Measurements from ENCODE around the gene CNTN2.

CNTN2 gene

DNA sequence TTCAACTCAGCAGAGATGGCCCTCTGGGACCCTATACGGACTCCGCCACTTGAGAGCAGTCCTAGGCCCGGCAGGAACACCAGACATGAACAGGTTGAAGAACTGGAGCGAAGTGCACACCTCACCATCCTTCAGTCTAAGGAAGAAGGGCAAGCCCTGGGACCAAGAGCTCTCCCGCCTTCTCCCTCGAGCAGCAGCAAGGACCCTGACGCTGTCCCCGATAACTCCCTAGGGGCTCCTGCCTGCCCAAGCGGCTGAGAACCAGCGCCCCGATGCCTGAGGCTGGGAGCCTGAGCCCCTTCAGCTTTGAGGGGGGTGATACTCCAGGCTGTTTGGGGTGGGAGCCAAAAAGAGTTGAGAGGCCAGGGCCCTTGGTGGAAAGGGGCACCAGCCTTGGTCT is 31.1 kb downstream of the CNTN2 start:
- no peak for DNase-seq

GRCh38 chr1:205074513-205074912 is 31.5 kb downstream of the CNTN2 start:
- DNase-seq, result no peak

DNA sequence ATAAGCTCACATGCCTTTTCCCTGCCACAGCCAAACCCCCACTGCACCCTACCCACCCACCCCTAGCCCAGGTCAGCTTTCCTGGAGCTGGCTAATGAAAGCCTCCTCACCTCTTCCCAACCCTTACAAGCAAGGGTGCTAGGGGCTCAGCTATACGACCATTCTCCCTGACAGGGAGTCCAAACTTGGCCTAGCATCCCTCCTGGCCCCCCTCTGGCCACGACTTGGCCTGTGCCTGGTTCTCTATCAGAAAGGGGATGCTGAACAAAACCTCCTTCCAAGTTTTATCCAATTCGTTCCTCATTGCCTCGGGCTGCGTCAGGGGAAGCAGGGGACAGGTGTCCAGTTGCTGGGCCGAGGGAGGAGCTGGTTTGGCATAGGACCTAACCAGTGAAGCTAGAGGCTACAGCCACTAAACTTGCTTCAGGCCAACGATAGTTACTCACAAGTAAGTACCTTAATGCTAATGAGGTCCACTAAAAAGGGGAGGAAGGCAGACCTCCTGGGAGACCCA is 32.7 kb downstream of the CNTN2 start:
- no peak for DNase-seq

- DNase-seq, result no peak
Observed at GRCh38 chr1:205076245-205076761, 33.3 kb downstream of the CNTN2 start.

- DNase-seq, result no peak
Observed at GRCh38 chr1:205077158-205077933, 34.3 kb downstream of the CNTN2 start.

- DNase-seq, result no peak
Observed at GRCh38 chr1:205077934-205078311, 34.9 kb downstream of the CNTN2 start.

GRCh38 chr1:205082431-205082830 is 39.4 kb downstream of the CNTN2 start:
- DNase-seq, result no peak

DNA sequence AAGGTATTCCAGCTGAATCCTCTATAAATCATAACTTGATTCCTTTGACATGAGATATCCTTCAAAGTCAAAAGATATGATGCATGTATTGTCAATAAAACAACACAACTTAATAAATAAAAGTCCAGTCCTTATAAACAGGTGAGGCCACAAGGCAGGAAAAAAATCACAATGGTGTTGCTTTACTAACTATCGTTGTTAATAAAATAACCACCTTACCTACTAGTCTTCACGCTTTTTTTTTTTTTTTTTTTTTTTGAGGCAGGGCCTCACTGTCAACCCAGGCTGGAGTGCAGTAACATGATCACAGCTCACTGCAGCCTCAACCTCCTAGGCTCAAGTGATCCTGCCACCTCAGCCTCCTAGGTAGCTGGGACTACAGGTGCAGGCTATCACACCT is 41.3 kb downstream of the CNTN2 start, which contains the start of gene TMEM81:
Gene TMEM81 (minus strand): TSS at position 101 of the 400 bp plus-strand sequence. CDS start 140 bp downstream, outside the sequence.
- no peak for DNase-seq

- no peak for DNase-seq
Observed at GRCh38 chr1:205088341-205088740, 45.3 kb downstream of the CNTN2 start.

- DNase-seq, result no peak
Observed at GRCh38 chr1:205091043-205091740, 48.2 kb downstream of the CNTN2 start.

DNA sequence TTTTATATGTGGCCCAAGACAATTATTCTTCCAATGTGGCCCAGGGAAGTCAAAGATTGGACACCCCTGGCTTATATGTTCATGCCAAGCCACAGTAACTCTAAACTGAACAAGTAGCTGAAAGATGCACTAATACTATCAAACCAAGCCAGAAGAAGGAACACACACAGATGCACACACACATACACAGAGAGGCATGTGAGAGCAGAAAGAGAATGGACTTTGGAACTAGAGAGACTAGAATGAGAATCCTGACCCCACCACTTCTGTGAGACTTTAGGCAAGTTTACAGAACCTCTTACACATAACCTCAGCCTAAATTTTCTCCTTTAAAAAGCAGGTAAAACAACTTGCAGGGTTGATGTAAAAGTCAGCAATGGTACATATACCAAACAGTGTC is 52.4 kb downstream of the CNTN2 start:
- no peak for DNase-seq

DNA sequence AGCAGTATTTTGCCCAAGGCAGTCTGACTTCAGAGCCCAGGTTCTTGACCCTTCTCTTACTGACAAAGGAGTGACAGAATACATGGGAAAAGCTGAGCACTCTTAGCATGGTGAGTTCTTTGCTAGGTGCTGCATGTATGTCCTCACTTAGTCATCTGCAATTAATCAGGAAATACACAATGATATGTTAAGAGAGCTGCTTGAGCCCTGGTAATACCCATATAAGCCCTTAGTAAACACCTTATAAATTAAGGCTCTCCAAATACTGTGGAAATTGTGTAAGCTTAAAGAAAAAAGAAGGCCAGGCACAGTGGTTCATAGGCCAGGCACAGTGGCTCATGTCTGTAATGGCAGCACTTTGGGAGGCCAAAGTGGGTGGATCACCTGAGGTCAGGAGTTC is 55.2 kb downstream of the CNTN2 start:
- DNase-seq, result no peak

DNA sequence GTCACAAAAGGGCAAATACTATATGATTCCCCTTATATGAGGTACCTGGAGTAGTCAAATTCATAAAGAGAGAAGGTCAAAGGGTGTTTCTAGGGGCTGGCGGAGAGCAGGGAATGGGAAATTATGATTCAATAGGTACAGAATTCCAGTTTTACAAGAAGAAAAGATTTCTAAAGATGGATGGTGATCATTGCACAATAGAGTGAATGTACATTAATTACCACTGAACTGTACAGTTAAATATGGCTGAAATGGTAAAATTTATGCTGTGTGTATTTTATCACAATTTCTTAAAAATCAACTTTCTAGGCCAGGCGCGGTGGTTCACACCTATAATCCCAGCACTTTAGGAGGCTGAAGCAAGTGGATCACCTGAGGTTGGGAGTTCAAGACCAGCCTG is 59.4 kb downstream of the CNTN2 start:
- no peak for DNase-seq

GRCh38 chr1:205107327-205107726 is 64.3 kb downstream of the CNTN2 start:
- DNase-seq, result no peak

- no peak for DNase-seq
Observed at GRCh38 chr1:205108464-205108863, 65.5 kb downstream of the CNTN2 start.

GRCh38 chr1:205109269-205109668 is 66.3 kb downstream of the CNTN2 start:
- no peak for DNase-seq

- DNase-seq, result no peak
Observed at GRCh38 chr1:205109711-205110110, 66.7 kb downstream of the CNTN2 start.

- DNase-seq, result no peak
Observed at GRCh38 chr1:205111354-205111753, 68.3 kb downstream of the CNTN2 start.

GRCh38 chr1:205118752-205119151 is 75.7 kb downstream of the CNTN2 start:
- no peak for DNase-seq

DNA sequence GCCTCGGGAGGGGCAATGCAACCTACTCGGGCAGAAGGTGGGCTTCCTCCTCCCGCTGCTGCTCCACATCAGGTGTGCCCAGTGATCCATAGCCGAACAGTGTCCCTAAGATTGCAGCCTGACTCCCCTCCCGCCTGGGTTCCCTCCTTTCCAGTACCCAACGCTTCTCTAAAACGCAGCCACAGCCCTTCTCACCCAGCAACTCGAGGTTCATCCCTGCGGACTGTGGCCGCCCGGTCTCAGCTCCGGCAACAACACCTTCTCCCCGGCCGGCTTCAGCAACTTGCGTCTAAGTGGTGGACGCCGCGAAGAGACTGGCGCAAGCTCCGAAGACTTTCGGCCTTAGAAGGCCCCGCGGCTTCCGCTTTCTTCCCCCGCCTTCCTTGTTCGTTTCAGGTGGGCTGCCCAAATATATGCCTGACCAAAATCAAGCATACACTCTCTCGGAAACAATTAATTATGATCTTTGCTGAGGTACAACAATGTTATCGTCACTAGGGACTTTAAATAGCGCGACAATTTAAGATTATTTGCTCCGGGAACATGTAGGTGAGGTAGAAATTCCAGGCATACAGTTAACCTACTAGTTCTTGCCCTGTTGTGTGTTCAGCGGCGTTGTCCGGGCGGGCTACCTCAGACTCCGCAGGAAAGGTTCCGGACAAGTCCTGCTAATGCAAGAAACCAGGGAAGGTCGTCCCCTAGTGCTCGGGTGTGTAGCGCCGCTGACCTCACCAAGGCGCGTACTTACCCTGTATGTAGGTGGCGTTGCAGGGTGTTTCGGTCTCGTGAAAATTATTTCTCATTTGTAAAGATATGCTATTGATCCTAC is 78.9 kb downstream of the CNTN2 start, which contains the start of gene RBBP5:
Gene RBBP5 (minus strand): TSS at position 319 of the 829 bp plus-strand sequence. CDS start 105 bp downstream, at position 214.
- DNase-seq, result peak; percentile 96

DNA sequence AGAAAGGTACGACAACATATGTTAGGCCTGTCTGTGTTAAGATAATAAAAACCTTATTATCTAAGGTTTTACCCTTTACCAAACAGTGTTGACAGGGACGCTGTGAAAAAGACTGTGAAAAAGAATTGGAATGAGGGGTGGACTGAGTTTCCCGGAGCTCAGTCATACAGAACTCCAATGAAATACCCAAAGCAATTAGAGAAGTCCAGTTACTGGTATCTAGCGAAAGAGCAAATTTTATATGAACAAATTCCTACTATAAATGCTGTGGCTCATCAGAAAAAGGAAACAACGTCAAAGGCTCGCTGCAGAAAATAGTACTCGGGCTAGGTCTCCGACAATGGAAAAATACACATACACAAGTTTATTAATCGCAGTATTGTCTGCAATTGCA is 79.5 kb downstream of the CNTN2 start:
- no peak for DNase-seq

DNA sequence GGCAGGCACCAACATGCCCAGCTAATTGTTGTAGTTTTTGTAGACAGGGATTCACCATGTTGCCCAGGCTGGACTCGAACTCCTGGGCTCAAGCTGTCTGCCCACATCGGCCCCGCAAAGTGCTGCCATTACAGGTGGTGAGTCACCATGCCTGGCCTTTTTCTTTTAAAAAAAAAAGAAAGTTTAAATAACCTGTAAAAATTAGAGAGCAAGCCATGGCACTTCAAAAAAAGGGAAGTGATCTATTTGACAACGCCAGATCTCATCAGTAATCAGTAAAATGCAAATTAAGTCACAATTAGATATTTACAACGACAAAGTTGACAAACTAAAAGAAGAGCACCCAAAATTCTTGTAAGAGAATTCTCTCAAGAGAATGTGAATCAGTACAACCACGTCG is 81.7 kb downstream of the CNTN2 start:
- no peak for DNase-seq

GRCh38 chr1:205127646-205128045 is 84.6 kb downstream of the CNTN2 start:
- DNase-seq, result no peak
